HG02852 (cell line): ENCODE results near the gene MX2.
"Not testable (repeated sequence)": the region's sequence is repeated elsewhere in the genome, so short reads cannot be mapped to it uniquely, and the experiment has no call there.

Source experiments
- ATAC-seq: cut with Tn5 transposase; IDR thresholded peaks from one replicate; pipeline ENCODE4 v1.9.1; 2021; ENCODE audit warnings: mild to moderate bottlenecking, moderate library complexity; ENCODE audit not compliant: unreplicated experiment

The MX2 gene

DNA sequence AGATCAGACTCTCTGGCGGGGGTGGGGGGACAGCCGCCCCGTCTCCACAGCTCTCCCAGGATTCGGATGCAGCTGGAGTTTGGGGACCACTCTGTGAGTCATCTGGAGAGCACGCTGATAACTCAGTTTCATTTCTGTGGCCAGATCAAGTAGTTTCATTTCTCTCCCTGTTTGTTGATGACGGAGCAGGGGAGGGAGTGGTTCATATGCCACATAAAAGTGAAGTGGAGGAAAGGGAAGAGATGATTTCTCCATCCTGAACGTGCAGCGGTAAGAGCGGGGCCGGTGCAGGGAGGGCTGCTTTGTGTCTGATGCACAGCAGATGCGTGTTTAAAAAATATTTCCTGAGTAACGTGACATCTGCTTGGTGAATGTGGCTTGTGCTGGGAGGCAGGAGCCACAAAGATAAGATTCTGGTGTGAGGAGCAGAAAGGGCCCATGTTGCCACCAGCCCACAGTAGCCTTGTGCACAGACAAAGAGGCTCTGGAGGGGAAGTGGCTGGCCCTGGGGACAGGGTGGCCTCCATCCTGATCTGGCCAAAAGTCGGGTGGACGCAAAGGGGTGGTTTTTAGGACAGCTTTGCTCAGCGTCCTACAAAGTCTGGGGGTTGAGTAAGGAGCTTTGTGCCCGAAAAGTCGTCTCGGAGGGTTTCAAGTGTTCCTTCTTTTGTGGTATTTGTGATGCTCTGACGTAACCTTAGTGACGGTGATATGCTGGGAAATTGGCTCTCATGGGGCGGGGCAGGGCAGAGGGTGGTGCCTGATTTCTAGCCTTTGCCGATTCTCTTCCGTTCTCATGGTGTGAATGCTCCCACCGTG lies at the start of gene MX2:
TSS of gene MX2 (plus strand) at position 242 of the 819 bp plus-strand sequence. CDS start 14,880 bp downstream, outside the sequence.
- ATAC-seq = peak; percentile 77

- not testable (repeated sequence) for ATAC-seq
Measured at GRCh38 chr21:41313285-41314164, 48.3 kb upstream of the MX2 start.

GRCh38 chr21:41315726-41316125 lies 46.1 kb upstream of the MX2 start:
- no peak for ATAC-seq

- no peak for ATAC-seq
Measured at GRCh38 chr21:41316200-41317062, 45.4 kb upstream of the MX2 start, which contains the start of gene FAM3B. TSS of gene FAM3B (plus strand) at chr21:41316801. CDS start at chr21:41316880, 79 bp downstream.

DNA sequence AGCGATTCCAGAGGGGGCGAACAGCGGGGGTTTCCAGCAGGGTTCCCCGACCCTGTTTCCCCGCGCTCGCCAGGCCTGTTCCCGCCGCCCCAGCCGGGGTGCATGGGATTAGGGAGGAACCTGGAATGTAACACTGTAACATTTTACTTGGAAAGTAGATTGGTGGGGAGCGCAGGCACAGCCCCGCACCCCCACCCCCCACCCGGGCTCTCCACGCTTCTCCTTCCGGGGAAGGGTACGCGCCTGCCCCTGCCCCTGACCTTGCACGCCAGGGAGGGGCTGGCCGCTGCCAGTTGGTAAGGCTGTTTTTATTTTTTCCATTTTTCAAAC lies 44.8 kb upstream of the MX2 start:
- no peak for ATAC-seq

DNA sequence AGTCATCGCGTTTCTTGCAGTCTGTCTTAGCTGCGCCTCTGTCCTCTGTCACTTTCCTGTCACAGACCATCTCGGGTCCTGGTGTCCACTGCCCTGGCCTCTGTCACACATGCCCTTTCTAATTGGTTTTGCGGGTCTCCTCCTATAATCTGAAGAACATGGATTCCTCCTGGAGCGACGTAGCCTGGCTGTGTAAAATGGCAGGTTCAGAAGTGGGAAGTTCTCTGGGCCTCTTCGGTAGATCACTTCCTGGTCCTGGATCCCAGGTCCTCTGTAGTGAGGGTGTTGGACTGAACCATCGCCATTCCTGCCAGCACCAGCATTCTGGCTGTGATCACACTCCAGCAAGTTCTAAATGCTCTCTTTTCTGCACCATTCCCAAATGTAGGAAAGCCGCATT lies 44.4 kb upstream of the MX2 start:
- ATAC-seq = no peak

- ATAC-seq = no peak
Measured at GRCh38 chr21:41318218-41318617, 43.6 kb upstream of the MX2 start.

DNA sequence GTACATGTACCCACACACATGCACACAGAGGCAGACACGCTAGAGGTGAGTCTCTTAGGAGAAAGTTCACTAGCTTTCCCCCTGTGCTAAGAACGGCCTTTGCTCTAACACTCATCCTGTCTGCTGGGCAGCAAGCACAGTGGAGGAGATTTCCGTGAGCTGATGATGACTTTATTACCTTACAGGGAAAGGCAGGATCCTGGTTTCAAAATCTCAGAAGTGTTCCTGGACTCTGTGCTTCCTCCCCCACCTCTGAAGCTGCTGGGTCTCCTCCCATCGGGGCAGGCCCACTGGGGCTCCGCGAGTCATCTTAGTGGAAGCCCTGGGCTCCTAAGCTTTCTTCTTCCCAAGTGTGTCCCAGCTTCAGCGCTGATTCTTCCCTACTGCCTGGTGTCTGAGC lies 42.6 kb upstream of the MX2 start:
- ATAC-seq = no peak

GRCh38 chr21:41321211-41321907 lies 40.5 kb upstream of the MX2 start:
- ATAC-seq = no peak

DNA sequence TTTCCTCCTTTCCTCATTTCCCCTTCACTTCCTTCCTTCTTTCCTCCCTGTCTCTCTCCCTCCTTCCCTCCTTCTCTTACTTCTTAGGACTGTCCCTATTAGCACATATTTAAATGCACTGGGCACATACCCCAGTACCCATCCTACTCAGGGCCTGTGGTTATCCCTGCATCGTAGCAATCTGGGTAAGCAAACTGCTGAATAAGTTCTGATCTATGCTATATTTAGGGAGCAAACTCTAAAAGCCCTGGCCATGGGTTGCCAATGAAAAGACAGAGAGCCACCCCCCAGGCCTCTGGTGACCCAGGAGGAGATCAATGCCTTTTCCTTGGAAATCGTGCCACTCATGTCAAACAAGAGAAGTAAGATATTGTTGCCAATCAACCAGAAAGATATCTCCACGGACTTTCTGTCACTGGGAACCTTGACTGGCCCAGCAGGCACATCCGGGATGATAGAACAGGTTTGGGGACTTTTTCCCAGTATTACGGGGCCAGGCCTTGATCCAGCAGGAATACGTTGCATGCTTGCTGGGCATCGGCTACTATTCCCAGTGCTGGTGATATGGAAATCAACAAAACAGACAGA lies 39.8 kb upstream of the MX2 start:
- ATAC-seq = no peak

- no peak for ATAC-seq
Measured at GRCh38 chr21:41322496-41323382, 39.1 kb upstream of the MX2 start.

DNA sequence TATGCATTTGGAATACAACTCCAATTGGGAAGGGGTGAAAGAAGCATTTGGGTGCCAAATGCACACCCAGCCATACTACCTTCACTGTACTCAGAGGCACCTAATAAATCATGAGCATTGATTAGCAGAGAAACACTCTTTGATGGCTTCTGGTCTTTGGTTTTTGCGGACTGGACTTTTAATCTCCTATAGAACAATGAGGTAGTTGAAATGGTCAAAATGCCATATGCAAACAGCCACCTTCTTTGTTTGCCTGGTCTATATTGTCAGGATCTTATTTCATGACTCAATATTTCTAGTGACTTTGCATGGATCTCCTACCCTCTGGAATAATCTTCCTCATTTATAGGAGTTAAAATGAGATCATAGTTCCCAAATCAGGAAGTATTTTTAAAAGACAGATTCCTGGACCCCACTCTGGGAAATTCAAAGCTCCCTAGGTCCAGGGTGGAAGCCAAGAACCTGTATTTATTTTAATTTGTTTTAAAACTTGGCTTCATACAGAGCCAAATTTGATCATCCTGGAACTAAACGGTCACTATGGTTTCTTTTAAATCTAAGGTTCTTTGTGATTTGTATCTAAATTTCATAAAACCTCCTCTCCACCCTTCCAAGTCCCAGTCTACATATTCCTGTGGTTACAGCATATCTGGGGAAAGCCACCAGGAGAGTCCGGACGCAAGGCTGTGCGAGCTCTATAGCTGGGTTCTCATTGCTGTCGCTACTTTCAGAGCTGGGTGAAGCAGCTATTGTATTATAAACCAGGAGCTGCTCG lies 36.5 kb upstream of the MX2 start:
- no peak for ATAC-seq

- no peak for ATAC-seq
Measured at GRCh38 chr21:41326414-41327080, 35.3 kb upstream of the MX2 start.

DNA sequence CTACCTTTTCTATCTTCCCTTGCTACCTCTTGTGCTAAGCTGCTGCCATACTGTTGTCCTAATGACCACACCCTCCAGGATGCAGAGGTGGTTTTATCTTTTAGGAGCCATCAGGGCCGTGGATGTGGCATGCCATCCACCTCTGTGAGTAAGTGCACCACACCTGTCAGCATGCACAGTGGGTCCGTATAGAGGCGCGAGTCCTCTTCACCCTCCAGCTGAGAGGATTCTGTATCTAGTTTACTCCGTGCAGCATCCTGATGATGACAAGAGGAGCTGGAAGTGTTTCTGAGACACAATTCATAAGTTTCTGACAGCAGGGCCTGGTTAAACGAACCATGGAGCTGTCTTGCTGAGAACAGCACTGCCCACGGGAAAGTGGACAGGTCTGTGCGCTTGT lies 34.1 kb upstream of the MX2 start:
- ATAC-seq = no peak

- ATAC-seq = no peak
Measured at GRCh38 chr21:41328660-41329607, 32.9 kb upstream of the MX2 start.

DNA sequence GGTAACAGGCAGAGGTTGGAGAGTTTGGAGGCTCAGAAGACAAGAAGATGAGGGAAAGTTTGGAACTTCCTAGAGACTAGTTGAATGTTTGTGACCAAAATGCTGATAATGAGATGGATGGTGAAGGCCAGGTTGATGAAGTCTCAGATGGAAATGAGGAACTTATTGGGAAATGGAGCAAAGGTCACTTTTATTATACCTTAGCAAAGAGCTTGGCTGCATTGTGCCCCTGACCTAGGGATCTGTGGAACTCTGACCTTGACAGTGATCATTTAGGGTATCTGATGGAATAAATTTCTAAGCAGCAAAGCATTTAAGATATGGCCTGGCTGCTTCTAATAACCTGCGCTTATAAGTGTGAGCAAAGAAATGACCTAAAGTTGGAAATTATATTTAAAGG lies 28.1 kb upstream of the MX2 start:
- no peak for ATAC-seq

DNA sequence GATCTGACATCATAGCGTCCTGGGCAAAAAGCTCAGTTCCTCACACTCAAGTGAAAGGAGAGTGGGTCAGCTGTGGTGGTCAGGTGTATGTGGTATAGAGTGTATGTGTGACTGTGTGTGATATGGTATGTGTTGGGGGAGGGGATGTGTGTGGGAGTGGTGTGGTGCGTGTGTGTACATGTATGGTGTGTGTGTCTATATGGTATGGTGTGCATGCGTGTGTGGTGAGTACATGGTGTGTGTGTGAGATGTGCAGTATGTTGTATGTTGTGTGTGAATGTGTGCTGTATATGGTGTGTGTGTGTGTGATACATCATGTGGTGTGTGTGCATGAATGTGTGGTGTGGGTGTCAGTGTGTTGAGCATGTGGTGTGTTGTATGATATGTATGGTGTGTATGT lies 24.3 kb upstream of the MX2 start:
- no peak for ATAC-seq
